Transverse colon (tissue), 4 donors: ENCODE data around the gene SLFN11. TPM values are rescaled to one million over a fixed set of nuclear protein-coding genes. Genes with fewer than 3 reads are reported as not detected.

Experiments used
- DNase-seq: peaks from one replicate; pipeline ENCODE4 v3.0.0-alpha.2; 2019
- H3K27ac ChIP-seq, 4 donors: fragments of 200-600 bp; sonication (generic); 2 replicates each; pipeline ENCODE4 v1.5.1; 2016 to 2018; ENCODE audit warnings: inconsistent platforms in 4 of 4
- H3K27me3 ChIP-seq: fragments of 200-600 bp; sonication (generic); 2 replicates; pipeline ENCODE4 v1.5.1; 2017; ENCODE audit warnings: inconsistent platforms
- H3K36me3 ChIP-seq, 4 donors: fragments of 200-600 bp; sonication (generic); 2 replicates each; pipeline ENCODE4 v1.5.1; 2017 to 2019; ENCODE audit warnings: inconsistent platforms in 4 of 4
- H3K4me1 ChIP-seq, 4 donors: fragments of 200-600 bp; sonication (generic); 2 replicates each; pipeline ENCODE4 v1.5.1; 2017 to 2020; ENCODE audit warnings: inconsistent platforms in 4 of 4
- H3K4me3 ChIP-seq, 4 donors: fragments of 200-600 bp; sonication (generic); 1 replicate in 1 of 4; 2 replicates in 3 of 4; pipeline versions ENCODE4 v1.5.1 to v1.6.1; 2017 to 2019; ENCODE audit warnings: inconsistent platforms in 4 of 4
- H3K9me3 ChIP-seq, 2 donors: fragments of 200-600 bp; sonication (generic); 2 replicates each; pipeline ENCODE4 v1.5.1; 2017 to 2019; ENCODE audit warnings: inconsistent platforms in 2 of 2
- CTCF ChIP-seq, 5 experiments: fragments of 200-600 bp in 3 of 5; fragments of 450-650 bp in 2 of 5; sonication (generic) in 3 of 5; IDR thresholded peaks; 1 replicate in 2 of 5; 2 replicates in 3 of 5; pipeline ENCODE4 v1.5.1; 2016 to 2017; ENCODE audit warnings: antibody characterized with exemption in 5 of 5, inconsistent platforms in 3 of 5, mild to moderate bottlenecking in 2 of 5, moderate library complexity in 1 of 5
- EP300 ChIP-seq: sonication (generic); formaldehyde crosslinking; IDR thresholded peaks from one replicate; pipeline ENCODE4 v1.6.1; 2017; ENCODE audit warnings: antibody characterized with exemption, low read depth
- POLR2A ChIP-seq: fragments of 450-650 bp; IDR thresholded peaks from one replicate; pipeline ENCODE4 v1.6.1; 2016; ENCODE audit warnings: antibody characterized with exemption, mild to moderate bottlenecking, moderate library complexity
- POLR2AphosphoS5 ChIP-seq, 3 donors: sonication (generic); formaldehyde crosslinking; IDR thresholded peaks; one replicate each; pipeline ENCODE4 v1.6.1; 2016; ENCODE audit warnings: antibody characterized with exemption in 3 of 3
- WGBS, 2 donors: methylation state at CpG; one replicate each; pipeline ENCODE4 v1.1.5; 2018; ENCODE audit warnings: low coverage in 1 of 2; 5-methylcytosine and 5-hydroxymethylcytosine counted together
- in situ Hi-C, 4 donors: fragments of 200-750 bp; cut with MboI; loops; one replicate each; pipeline versions ENCODE4 v1.15.0 to v1.15.1; 2017; ENCODE audit warnings: low sequenced_read_pairs in 3 of 4, low pct_ligation_motif_present in 1 of 4, low pct_unique_long_range_greater_than_20kb in 1 of 4
- intact Hi-C: fragments of 100-400 bp; cut with DNase I; formaldehyde crosslinking; loops from one replicate; pipeline ENCODE4 v1.15.1; 2023; ENCODE audit warnings: low total_unique reads
- total RNA-seq, 4 donors: library from RNA; depleted of rRNA; stranded (reverse); fragments of >200 nt; gene quantifications; one replicate each; pipeline ENCODE4 v1.1.0, GENCODE V29; 2016

The SLFN11 gene
- total RNA-seq, 4 donors from 2014 or later, result 3.0 to 18.6 (median 6.0) TPM

GRCh38 chr17:35344262-35344661, 29.2 kb downstream of the SLFN11 start:
- H3K4me1 ChIP-seq, result peaks cover 0 to 21% (median 2%) of the 10 kb centered on the region in 4 donors
- peaks cover 0 to 6% of the 10 kb centered on the region in 2 donors for H3K9me3 ChIP-seq
- DNase-seq, result no peak
- no peak overlapping the region for H3K4me3 ChIP-seq
- 86% methylated on average over 3 of the region's 3 CpGs; no CpG with 5 or more reads in 1 of the 2 donors for WGBS, 2 donors
- peaks cover 39% of the 10 kb centered on the region for H3K27me3 ChIP-seq
- no peak for TF ChIP-seq POLR2A
- TF ChIP-seq CTCF (IDR thresholded peaks at IDR 0.05), result no peak
- TF ChIP-seq POLR2AphosphoS5 (IDR thresholded peaks at IDR 0.05), result no peak
- TF ChIP-seq EP300, result no peak
- in situ Hi-C loops (no loop called here), intact Hi-C loops (no loop called here)
- no peaks in the 10 kb centered on the region for H3K36me3 ChIP-seq
- no peak overlapping the region for H3K27ac ChIP-seq

GRCh38 chr17:35342276-35342675, 31.1 kb downstream of the SLFN11 start:
- Histone ChIP-seq H3K27me3 (peaks cover 33% of the 10 kb centered on the region), H3K36me3 (no peaks in the 10 kb centered on the region), H3K9me3 (peaks cover 0 to 6% of the 10 kb centered on the region in 2 donors), H3K4me1 (peaks cover 0 to 21% (median 2%) of the 10 kb centered on the region in 4 donors), H3K27ac (no peak overlapping the region), H3K4me3 (no peak overlapping the region)
- no peak for TF ChIP-seq EP300
- no peak for TF ChIP-seq CTCF (IDR thresholded peaks at IDR 0.05)
- no peak for TF ChIP-seq POLR2AphosphoS5 (IDR thresholded peaks at IDR 0.05)
- TF ChIP-seq POLR2A, result no peak
- intact Hi-C loops, result no loop called here
- DNase-seq, result no peak
- in situ Hi-C loops, result no loop called here

DNA sequence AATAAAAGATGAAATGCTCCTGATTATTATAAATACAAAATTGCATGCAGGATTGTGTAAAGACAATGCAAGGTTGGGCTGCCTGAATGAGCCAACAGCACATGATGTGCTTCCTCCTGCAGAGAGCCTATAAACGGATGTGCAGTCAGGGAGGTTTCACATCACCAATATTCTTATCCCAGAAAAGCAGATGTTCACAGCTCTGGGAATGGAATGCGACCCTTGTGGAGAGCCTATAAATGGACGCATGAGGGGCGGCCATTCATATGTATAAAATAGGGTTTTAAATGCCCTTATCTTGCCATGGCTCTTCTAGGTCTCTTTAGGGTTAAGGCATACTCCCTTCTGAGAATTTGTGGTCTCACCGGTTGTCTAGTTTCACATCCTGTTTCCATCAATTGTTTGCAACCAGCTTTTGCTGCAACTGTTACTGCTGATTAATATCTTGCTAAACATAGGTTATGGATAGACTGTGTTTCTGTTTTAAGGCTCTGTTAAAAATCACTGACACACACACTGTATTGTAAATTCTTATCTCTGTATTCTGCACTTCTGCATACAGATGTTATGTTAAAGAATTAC, 31.9 kb downstream of the SLFN11 start:
- DNase-seq, result no peak
- TF ChIP-seq POLR2AphosphoS5 (IDR thresholded peaks at IDR 0.05), result no peak
- TF ChIP-seq POLR2A, result no peak
- TF ChIP-seq EP300, result no peak
- TF ChIP-seq CTCF (IDR thresholded peaks at IDR 0.05), result no peak
- Histone ChIP-seq H3K36me3 (no peaks in the 10 kb centered on the region), H3K27ac (no peak overlapping the region), H3K4me3 (no peak overlapping the region), H3K4me1 (peaks cover 0 to 14% (median 2%) of the 10 kb centered on the region in 4 donors), H3K9me3 (peaks cover 0 to 6% of the 10 kb centered on the region in 2 donors), H3K27me3 (peaks cover 25% of the 10 kb centered on the region)
- in situ Hi-C loops, result no loop called here
- WGBS, 2 donors, result 59 to 86% methylated on average over 4 to 5 of the region's 5 CpGs
- intact Hi-C loops, result no loop called here

DNA sequence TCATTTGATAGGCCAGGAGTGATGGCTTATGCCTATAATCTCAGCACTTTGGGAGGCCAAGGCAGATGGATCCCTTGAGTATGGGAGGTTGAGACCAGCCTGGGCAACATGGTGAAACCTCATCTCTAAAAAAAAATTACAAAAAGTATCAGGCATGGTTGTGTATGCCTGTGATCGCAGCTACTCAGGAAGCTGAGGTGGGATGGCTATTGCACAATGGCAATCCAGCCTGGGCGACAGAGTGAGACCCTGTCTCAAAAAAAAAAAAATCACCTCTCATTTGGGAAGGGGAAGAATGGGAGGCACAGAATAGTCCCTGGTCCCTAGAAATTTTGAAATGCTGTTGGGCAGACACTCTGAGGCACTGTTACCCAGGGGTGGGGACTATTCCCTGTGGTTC, 35.2 kb downstream of the SLFN11 start:
- no peak for DNase-seq
- Histone ChIP-seq H3K4me3 (no peak overlapping the region), H3K27me3 (peaks cover 13% of the 10 kb centered on the region), H3K9me3 (peaks cover 0 to 6% of the 10 kb centered on the region in 2 donors), H3K36me3 (no peaks in the 10 kb centered on the region), H3K27ac (no peak overlapping the region), H3K4me1 (no peaks in the 10 kb centered on the region)
- TF ChIP-seq EP300 (no peak), CTCF (IDR thresholded peaks at IDR 0.05) (no peak), POLR2A (no peak), POLR2AphosphoS5 (IDR thresholded peaks at IDR 0.05) (no peak)
- in situ Hi-C loops (no loop called here), intact Hi-C loops (no loop called here)
- 92 to 100% methylated on average over 1 to 2 of the region's 2 CpGs for WGBS, 2 donors
